Amniotic stem cell (primary cell): ENCODE measurements around the gene CEP112.
"Not testable (repeated sequence)": the region's sequence is repeated elsewhere in the genome, so short reads cannot be mapped to it uniquely, and the experiment has no call there.

Source experiments
- DNase-seq: peaks from one replicate; lab custom pipeline; 2025; lab: John Stamatoyannopoulos, UW

CEP112 gene

DNA sequence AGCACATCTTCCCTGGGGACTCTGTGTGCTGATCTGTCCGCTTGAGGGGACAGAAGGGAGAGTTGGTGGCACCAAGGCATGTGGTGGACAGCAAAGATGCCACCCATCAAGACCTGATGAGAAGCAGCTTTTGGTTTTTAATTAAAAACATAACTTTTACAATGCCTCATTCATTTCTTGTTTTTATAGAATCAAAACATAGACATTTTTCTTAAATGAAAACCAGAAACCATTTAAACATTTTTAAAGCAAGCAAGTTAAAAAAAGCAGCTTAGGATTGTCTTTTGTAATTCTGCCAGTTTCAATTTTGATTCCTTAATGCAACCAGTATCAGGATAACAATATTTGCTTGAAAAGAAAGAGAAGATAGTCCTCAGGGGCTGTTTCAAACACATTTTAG, 506.8 kb downstream of the CEP112 start:
- DNase-seq: no peak

DNA sequence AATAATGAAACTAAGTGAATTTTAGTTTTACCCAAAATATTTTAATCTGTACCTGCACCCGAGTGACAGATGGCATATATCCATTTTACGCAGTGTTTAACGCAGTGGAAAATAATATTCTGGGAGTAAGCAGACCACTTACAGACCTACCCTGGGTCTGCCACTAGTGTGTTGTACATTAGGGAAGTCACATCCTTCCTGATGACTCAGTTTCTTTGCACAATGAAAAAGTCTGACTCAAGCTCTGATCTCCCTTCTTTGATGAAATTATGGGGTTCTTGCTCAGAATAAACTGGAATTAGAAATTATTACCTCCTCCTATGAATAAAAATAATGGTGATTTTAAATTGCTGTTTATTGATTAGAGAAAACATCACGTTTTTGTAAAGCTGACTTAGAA, 507.3 kb downstream of the CEP112 start:
- no peak for DNase-seq

GRCh38 chr17:65683428-65683827, 508.5 kb downstream of the CEP112 start:
- no peak for DNase-seq

DNA sequence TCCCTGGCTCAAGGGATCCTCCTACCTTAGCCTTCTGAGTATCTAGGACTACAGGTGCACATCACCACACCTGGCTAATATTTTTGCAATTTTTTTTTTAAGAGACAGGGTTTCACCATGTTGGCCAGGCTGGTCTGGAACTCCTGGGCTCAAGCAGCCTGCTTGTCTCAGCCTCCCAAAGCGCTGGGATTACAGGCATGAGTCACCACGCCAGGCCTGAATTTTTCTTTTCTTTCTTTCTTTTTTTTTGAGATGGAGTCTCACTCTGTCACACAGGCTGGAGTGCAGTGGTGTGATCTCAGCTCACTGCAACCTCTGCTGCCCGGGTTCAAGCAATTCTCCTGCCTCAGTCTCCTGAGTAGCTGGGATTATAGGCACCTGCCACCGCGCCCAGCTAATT, 510.2 kb downstream of the CEP112 start:
- not testable (repeated sequence) for DNase-seq

- DNase-seq: no peak
These were observed 512.6 kb downstream of the CEP112 start for GRCh38 chr17:65679165-65679845.

- DNase-seq: no peak
These were observed 513.4 kb downstream of the CEP112 start for GRCh38 chr17:65678546-65678945.

DNA sequence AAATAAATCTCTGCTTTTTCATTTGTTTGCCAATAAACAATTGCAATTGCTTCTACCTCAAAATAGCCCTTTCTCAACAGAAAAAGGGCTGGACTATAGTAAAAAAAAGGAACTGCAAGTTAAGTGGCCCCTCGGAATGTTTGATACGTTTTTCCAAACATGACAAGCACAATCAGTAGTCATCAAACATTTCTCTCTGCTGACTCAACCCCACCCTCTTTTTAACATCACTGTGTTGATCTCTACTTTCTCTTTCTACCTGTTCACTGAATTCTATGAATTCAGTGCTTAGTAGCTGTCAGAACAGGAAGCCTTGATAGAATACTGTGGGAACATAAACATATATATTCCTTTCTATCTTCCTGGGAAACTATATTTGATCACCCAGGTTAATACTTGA, 514.0 kb downstream of the CEP112 start:
- no peak for DNase-seq

DNA sequence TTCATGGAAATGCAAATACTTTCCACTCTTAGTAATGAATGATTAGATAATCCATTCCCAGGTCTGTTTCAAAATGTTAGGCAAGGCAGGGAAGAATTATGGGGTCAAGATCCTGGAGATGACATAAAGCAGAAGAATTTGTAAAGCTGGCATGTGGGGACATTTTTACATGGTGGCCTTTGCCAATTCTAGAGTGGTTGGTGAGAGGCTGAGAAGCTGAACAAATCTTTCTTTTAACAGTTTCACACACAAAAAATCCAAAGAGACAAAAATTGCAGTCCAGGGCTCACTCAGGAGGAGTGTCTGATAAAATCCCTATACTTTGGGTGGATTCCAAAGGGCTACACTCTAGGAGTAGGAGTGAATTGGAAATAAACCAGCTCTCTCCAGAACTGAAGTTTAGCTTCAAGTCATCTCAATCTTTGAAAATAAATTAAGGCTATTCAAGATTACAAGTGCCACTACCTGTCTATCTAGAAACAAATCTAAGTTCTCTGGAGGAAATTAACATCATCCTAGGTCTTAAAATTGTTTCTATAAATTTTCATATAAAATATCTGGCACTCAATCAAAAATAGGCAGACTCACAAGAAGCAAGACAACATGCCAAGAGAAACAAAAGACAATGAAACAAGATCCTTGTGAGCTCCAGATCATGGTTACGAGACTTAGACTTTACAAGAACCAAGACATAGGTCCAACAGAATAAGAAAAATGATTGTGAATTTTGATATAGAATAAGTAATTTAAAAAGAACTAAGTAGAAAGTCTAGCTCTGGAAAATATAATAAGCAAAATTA, 517.5 kb downstream of the CEP112 start:
- DNase-seq: no peak

GRCh38 chr17:65670667-65671371, 521.1 kb downstream of the CEP112 start:
- DNase-seq: no peak

DNA sequence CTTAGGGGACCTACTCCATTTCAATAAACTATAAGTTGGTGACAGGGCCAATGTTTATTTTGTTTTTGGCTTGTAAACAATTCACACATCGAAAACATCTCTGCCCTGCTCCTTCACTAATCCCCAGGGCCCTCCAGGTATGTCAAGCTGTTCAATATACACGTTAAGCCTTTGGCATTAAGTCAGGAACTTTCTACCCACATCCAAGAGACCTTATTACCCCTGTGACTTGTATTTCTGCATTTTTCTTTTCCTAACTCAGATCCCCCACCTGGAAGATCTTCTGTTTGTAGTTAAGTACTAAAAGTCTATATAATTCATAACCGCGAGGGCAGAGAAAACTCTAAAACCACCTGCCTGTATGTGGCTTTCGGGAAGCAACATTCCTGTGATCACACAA, 523.7 kb downstream of the CEP112 start:
- no peak for DNase-seq

DNA sequence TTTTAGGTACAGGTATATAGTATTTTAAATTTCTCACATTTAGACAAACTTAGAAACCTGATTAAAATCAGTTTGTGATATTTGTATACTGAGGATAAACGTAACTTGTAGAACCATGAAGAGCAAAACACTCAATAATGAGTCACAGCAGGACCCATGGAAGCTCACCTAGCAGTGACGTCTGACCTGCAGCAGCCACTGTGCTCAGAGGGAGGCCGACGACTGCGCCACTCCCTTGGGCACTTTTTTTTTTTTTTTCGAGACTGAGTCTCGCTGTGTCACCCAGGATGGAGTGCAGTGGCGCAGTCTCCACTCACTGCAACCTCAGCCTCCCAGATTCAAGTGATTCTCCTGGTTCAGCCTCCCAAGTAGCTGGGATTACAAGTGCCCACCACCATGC, 524.3 kb downstream of the CEP112 start:
- no peak for DNase-seq

GRCh38 chr17:65666876-65667321, 525.0 kb downstream of the CEP112 start:
- no peak for DNase-seq

DNA sequence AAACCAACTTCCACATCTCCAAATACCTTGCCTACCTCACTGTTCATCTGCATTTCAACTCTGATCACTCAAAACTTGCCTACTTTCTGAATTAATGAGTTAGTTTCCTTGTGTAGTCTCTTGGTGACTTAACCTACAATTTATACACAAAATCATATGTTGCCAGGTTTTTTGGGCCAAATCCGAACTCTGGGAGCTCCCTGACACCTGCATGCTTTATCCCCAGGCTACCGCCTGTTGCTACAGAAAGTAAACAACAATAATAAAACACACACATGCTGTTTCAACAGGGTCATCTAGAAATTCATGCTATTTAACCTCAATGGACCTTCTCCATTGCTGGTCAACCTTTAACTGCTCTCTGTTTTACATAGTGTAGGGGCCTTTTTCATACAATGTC, 526.0 kb downstream of the CEP112 start:
- DNase-seq: no peak

DNA sequence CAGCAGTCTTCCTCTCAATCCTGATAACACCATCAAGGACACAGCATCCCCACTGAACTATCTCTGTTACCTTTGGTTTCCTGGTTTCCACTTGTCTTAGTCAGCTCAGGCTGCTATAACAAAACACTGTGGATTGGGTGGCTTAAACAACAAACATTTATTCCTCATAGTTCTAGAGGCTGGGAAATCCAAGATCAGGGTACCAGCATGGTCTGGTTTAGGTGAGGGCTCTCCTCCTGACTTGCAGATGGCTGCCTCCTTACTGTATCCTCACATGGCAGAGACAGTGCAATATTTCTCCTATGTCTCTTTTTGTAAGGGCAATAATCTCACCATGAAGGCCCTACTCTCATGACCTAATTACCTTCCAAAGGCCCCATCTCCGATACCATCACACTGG, 527.2 kb downstream of the CEP112 start:
- no peak for DNase-seq

DNA sequence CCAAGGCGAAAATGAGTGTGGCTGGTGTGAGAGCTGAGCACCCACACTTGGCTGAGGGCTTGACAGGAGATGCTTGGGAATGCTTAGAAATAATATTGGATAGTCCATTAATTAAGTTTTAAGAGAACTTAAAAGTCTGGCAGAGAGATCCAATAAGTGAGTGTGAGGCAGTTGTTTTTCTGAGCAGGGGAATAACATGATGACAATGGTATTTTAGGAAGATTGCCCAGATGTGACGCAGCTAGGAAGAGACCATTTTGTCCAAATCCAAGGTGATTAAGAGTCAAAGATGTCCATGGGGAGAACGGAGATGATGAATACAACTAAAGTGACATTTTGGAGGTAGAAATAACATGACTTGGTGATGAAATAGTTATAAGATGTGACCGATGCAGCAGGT, 527.7 kb downstream of the CEP112 start:
- no peak for DNase-seq

DNA sequence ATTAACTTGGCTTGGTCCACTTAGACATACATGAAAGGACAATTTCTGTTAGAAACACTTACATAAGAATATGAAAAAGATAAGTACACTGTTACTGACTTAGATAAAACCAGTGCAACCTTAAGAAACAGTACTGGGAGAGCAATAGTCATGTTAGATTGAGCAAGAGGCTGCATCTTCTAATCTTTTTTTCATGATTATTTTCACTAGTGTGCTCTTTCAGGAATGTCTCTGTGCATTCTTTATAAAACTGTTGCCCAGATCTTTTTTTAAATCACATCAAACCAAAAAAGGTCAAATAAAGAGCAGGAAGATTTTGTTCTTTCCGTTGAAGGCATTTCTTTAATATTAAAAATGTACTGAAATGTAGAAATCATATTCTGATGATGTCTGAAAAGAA, 529.7 kb downstream of the CEP112 start:
- no peak for DNase-seq

- DNase-seq: no peak
These were observed 531.0 kb downstream of the CEP112 start for GRCh38 chr17:65660947-65661346.

- no peak for DNase-seq
These were observed 531.9 kb downstream of the CEP112 start for GRCh38 chr17:65660078-65660477.

- DNase-seq: no peak
These were observed 532.4 kb downstream of the CEP112 start for GRCh38 chr17:65659512-65659911.

DNA sequence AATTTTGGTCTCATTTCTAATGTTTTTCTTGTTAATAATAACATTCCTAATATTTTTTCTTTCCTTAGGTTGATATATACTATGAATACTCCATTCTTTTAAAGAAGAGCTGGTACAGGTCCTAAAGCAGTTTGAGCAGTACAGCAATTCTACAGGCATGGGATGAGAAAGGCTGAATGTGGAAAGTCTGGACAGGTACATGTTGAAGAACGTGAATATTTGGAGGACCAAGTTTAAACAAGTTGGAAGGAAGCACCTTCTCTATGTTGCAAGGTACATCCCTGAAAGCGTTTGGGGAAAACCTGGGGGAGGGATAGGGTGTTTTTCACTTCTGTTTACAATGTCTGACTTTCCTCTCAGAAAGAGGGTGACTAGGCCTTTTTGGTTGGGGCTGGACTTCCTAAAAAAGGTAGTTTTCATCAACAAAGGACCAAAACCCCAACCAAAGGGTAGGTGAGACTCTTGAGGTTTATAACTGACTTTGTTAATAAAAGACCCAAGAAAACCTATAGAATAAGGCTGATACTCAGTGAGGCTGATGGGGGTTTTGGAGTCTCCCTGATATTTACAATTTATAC, 534.6 kb downstream of the CEP112 start:
- DNase-seq: no peak

GRCh38 chr17:65656390-65657250, 535.3 kb downstream of the CEP112 start:
- no peak for DNase-seq

GRCh38 chr17:65655706-65656105, 536.2 kb downstream of the CEP112 start:
- no peak for DNase-seq
